Daoy (cell line): ENCODE results near the gene A2M. TPM values are rescaled to one million over a fixed set of nuclear protein-coding genes. Genes with fewer than 3 reads are reported as not detected.

ENCODE experiments used
- DNase-seq: peaks from one replicate; pipeline ENCODE4 v3.0.0-alpha.2; 2015; ENCODE audit warnings: low read depth
- total RNA-seq: library from RNA; depleted of rRNA; stranded (reverse); fragments of >200 nt; shearing (Covaris generic); gene quantifications from 2 replicates; pipeline ENCODE4 v1.2.3, GENCODE V29; 2014

Gene A2M
- total RNA-seq, 1 experiment from 2014 or later: not detected

GRCh38 chr12:9122091-9122609 lies 6.4 kb upstream of the A2M start:
- no peak for DNase-seq

DNA sequence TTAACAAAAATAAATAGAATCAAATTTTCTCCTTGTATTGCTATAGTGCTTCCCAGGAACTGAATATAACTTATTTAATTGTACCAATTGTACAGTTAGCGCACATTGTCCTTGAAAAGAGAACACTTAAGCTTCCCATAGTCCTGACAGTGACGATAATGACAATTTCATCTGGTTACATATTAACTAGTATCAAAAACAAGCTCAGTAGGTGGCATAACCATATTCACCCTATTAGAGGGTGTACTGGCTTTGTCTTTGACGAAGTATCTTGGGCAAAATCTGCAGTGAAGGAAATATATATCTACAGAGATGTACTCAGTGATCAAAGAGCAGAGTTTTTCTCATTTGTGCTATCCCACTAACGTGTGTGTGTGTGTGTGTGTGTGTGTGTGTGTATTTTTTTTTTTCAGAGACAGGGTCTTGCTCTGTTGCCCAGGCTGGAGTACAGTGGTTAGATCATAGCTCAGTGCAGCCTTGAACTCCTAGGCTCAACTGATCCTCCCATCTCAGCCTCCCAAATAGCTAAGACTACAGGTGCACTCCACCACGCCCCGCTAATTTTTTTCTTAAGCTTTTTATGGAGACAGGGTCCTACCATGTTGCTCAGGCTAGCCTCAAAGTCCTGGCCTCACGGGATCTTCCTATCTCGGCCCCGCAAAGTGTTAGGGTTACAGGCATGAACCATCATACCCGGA lies 4.9 kb upstream of the A2M start:
- no peak for DNase-seq

- DNase-seq: no peak
Measured at GRCh38 chr12:9118158-9118557, 2.4 kb upstream of the A2M start.

DNA sequence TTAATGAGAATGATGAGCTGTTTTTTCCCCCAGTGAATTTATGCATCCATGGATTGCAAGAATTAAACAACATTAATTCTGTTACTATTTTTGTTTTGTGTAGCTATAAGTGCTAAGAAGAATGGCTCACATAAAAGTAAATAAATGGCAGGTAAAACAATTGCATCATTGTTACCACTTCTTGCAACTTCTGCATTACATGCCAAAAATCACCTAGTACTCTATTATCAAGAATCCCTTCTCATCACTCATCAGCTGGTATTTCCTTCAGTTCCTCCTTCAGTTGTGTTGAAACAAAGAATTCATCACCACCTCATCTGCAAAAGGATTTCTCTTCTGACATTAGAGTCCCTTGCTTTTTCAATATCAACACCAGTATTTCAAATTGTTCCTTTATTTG lies 773 bp downstream of the A2M start:
- no peak for DNase-seq

DNA sequence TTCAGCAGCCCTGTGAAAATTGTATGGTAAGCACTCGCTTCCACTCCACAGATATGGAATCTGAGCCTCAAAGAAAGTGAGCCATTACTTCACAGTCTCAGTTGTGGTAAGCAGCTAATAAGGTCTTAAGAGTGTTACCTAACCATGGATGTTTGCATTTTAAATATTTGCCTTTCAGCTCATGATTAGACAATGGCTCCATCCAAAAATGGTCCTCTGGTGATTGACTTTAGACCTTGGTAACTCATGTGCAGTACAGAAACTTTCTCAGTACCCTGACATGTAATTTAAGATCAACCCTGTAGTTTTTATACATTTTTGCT lies 1.8 kb downstream of the A2M start:
- no peak for DNase-seq

- DNase-seq: no peak
Measured at GRCh38 chr12:9113296-9113986, 2.3 kb downstream of the A2M start.

DNA sequence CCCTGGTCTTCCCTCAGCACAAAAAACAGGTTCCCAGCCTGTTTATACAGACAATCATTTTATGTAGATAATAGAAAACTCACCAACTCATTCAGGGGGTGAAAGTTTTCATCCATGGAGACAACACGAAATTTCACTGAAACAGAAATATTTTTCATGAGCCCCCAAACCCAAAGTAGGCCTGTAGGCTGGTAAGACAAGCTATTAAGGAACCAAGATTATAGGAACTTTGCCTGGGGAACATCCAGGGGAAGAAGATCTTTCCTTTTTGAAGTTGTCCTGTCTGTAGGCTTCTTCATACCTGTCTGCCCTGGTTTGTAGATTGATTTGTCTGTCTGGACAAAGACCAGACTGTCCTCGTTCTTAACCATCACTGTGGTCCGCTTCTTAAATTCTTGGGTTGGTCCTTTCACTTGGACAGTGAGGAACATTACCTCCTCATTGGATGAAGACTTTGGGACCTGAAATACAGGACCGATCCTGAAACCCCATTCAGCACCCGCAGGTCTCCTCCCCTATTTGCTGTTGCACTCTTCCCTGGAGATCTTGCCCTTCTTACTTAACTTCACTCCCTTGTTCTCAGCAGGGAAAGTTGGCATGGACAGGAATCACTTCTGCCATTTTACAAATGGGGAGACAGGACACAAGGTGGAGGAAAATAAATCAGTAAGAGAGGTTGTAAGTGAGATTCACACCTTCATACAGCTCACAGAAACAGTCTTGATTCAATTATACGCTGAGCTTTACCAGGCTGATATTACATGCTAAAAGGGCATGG lies 3.5 kb downstream of the A2M start:
- DNase-seq: no peak

DNA sequence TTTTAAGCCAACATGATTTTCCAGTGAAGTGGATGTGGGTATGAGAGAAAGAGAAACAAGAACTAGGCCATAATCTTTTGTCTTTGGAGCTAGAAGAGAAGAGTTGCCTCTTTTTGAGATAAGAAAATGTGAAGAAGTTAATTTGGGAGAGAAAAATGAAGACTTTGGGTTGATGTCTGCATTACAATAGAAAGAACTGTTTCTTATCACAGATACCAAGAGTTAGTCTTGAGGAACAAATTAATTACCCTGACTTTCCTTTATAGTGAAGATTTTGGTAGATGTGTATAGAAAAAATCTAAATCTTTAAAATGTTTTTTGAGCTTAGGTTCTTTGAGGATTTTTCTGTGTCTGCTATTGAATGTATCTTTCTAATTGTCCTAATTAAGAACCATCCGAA lies 4.2 kb downstream of the A2M start:
- DNase-seq: no peak

DNA sequence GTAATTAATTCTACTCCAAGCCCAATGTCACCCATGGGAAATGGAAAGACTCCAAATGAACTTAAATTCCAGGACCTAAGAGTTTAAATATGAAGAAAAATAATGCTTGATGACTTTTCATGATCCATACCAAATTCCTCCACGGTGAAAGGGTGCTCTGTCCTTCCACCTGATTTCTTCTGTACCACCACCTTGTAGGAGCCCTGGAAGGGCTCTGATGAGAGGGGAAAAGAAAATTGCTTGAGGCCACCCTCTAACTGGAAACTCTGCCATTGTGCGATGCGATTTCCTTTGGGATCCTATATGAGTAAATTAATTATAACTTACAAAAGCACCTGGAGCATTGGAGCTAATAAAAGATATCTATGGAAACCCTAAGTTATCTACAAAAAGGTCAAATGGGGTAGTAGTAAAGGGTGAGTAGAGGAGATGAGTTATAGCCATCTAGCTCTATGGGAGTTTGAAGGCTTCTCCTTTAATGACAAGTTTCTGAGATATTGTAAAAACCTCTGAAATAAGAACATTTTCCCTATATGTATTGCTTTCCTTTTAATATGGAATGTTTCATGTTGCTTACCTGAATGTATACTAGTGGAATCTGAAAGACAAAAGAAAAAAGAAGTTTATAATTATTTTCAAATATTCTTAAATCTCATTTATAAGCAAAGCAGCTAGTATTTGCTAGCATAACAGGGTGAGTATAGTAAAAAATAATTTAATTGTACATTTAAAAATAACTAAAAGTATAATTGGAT lies 5.8 kb downstream of the A2M start:
- no peak for DNase-seq

DNA sequence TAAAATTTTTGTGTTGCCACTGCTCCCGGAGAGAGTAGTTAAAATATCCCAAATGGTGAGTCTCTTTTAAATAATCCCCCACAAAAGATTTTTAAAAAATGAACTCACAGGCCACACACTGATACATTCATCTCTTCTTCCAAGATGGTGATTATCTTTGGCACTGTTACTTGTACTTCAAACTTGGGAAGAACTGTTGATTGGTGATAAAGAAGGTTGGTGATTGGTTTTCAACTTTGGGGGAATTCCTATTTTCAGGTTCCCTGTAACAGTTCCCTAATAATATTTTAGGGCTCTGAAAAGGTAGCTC lies 6.6 kb downstream of the A2M start:
- no peak for DNase-seq

GRCh38 chr12:9108504-9109212 lies 7.1 kb downstream of the A2M start:
- no peak for DNase-seq

DNA sequence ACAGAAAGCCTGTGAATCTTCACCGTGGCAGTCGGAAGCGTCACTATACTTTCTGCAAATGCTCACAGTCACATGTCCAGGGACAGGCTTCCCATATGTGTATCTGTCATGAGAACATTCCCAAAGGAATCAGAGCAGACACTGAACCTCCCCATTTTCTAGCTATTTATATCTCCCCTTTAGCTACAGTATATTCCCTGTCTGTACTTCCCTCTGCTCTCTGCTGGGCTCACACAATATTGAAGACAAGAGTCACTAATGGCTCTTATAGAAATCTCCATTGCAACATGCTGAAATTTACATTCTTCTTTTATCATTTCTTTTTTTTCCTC lies 8.2 kb downstream of the A2M start:
- DNase-seq: no peak

DNA sequence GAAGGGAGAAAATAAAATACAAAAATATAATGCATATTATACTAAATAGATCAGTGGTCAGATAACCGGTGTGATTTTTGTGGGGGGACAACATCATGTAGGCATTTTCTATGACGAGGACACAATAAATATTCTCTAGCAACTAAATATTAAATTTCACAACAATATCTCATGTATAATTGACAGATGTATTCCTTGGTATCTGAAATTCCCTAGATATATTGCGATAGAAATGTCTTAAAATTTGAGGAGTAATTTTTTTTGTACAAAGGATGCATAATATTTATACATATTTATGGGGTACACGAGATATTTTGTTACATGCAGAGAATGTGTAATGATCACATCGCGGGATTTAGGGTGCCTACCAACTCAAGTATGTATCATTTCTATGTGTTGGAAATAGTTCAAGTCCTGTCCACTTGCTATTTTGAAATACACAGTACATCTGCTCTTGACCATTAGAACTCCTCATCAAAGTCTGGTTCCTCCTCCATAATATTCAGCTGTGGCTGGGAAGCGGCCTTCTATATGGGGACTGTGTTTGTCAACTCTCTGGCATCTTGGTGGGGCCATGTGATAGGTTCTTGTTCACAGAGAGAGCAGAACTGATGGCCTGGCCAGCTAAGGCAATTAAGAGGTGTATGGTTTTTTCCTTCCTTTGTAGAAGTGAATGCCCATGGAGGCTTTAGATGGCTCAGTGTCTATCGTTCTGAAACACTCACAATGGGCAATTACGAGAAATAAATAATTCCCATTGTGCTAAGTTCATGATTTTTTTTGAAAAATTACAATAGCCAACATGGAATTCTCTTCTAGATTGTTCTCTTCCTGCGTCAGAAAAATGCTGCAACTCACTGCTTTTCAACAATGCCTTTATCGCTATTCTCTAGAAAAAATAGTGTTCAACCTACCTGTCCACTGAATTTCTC lies 8.8 kb downstream of the A2M start:
- DNase-seq: no peak

- no peak for DNase-seq
Measured at GRCh38 chr12:9106067-9106466, 9.7 kb downstream of the A2M start.

DNA sequence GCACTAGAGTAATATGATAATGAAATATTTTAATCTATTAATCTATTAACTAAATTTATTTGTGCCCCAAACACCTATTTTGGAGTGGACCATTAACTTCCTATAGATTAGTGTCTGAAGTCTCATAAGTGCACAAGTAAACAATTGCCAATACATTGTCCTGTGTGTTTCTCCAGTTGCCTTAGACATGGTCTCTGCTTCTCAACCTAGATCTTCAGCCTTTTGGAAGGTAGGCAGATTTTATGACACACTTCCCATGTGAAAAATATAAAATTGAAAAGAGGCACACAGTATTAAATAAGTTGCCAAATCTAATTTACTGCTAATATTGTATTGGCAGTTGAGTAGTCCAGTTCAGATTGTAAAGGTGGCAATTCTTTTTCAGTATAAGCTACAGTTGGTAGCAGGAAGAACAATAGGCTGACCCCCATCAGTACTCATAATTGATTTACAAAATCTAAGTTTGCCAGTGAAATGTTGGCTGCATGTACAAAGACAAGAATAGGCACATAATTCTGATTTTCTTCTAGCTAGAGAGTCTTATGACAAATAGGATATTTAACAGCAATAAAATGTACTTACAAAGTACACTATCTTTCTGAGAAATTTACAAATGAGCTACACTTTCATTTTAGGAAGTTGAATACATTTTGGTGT lies 10.8 kb downstream of the A2M start:
- DNase-seq: no peak

GRCh38 chr12:9104087-9104486 lies 11.6 kb downstream of the A2M start:
- no peak for DNase-seq

DNA sequence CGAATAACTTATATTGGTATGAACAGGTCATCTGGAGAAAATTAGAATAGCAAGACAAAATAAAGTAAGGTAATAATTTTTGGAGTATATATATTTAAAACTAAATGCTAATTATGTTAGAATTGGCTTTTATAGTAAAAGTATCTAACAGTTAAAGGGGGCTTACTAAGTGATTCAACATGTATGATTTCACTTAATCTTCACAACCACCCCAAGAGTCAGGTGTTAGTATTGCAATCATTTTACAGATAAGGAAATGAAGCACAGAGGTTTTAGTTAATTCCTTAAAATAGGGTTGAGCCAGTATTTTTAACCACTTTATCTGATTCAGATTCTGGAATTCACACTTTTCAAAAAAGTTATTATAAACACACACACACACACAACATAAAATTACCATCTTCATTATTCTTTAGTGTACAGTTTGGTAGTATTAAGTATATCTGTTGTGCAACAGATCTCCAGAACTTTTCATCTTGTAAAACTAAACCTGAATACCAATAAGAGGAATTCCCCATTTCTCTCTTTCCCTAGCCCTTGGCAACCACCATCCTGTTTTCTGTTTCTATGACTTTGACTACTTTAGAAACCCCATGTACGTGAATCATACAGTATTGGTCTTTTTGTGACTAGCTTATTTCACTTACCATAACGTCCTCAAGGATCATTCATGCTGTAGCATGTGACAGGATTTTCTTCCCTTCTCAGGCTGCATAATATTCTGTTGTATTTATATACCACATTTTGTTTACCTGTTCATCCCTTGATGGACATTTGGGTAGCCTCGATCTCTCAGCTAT lies 12.5 kb downstream of the A2M start:
- no peak for DNase-seq

DNA sequence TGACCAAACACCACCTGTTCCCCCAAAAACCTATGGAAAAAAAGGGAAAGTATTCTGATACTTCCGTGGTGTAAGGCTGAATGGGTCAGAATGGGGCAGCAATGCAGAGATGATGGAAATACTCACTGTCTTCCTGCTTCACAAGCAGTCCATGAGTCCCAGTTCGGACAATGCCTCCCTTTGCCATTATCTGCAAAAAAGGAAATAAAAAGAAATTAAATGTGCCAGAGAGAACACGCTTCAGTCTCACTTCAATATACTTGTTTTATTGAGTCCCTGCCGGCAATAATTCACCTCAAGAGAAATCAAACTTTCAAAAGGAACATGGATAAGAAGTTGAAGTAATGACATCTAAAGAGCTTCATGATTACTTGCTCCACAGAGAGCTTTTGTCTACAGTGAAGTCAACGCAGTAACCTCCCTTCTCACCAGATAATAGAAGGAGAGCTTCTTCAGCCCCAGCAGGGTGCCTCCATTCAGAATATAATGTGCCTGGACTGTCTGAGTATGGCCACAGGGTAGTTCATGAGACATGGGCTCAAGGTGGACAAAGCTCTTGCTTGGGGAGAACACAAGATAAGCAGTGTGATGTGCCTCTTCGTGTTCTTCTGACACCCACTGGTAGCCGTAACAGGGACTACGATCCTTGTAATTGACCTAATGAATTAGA lies 14.6 kb downstream of the A2M start:
- no peak for DNase-seq
